ENCODE results near the gene KRTAP2-1.

DNA sequence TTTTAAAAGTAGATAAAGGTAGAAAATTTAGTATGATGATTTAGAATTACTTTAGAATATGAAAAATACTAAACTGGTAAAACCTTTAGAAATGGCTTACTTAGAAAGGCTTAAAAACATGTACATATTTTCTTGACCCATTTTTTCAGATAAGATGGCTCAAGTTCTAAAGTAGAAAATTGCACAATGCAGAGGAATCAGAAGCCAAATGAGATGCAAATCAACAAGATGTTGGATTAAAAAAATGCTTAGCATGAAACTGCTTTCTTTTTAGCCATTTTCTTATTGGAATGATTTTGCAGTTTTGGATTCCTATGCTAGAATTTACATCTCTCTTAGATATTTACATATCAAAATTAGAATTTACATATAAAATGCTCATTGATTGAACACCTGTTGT is 36.7 kb downstream of the KRTAP2-1 start:
- TF ChIP-seq, protein P1, sequence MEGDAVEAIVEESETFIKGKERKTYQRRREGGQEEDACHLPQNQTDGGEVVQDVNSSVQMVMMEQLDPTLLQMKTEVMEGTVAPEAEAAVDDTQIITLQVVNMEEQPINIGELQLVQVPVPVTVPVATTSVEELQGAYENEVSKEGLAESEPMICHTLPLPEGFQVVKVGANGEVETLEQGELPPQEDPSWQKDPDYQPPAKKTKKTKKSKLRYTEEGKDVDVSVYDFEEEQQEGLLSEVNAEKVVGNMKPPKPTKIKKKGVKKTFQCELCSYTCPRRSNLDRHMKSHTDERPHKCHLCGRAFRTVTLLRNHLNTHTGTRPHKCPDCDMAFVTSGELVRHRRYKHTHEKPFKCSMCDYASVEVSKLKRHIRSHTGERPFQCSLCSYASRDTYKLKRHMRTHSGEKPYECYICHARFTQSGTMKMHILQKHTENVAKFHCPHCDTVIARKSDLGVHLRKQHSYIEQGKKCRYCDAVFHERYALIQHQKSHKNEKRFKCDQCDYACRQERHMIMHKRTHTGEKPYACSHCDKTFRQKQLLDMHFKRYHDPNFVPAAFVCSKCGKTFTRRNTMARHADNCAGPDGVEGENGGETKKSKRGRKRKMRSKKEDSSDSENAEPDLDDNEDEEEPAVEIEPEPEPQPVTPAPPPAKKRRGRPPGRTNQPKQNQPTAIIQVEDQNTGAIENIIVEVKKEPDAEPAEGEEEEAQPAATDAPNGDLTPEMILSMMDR (IDR thresholded peaks at IDR 0.05; ENCODE audit: borderline replicate concordance, extremely low read depth, low read length, poor library complexity, severe bottlenecking), result no peak
- TF ChIP-seq EZH2 (IDR thresholded peaks at IDR 0.05; ENCODE audit: borderline replicate concordance, low read depth, low read length, severe bottlenecking), result no peak
